Measurements from ENCODE around the gene RNF217.

RNF217 gene

DNA sequence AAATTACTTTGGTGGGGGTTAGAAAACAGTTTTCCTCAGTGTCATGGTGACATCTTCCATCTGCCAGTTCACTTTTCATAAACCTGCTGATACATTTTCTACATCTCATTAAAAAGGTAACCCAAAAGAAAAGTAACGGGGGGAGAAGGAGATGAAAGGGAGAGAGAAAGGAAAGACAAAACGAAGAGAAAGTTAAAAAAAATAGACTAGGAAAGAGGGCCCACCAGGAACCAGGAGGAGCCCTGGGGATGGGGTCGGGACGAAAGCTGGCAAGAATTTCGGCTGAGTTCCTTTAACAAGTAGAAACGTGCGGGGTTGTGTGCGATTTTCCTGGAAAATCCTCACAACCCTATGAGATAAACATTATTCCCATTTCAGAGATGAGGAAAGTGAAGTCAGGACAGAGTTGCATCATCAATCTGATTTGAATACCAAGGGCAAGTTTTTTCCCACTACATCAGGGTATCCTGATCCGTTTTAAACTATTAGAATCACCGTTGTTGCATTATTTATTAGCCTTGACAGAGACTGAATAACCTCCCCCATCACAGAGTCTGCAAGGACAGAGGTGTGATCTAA lies 137.9 kb downstream of the RNF217 start:
- H3K36me3 Mint-ChIP-seq, result no peaks in the 10 kb centered on the region
- peaks cover 21% of the 10 kb centered on the region for H3K4me1 Mint-ChIP-seq
- no peaks in the 10 kb centered on the region for H3K9me3 Mint-ChIP-seq
- H3K4me3 Mint-ChIP-seq, result peak overlapping the region; percentile 73
- no peak overlapping the region for H3K27ac Mint-ChIP-seq
- H3K27me3 Mint-ChIP-seq, result peaks cover 2% of the 10 kb centered on the region

GRCh38 chr6:125101128-125101527 lies 138.9 kb downstream of the RNF217 start:
- no peak overlapping the region for H3K27ac Mint-ChIP-seq
- H3K4me1 Mint-ChIP-seq, result peaks cover 21% of the 10 kb centered on the region

DNA sequence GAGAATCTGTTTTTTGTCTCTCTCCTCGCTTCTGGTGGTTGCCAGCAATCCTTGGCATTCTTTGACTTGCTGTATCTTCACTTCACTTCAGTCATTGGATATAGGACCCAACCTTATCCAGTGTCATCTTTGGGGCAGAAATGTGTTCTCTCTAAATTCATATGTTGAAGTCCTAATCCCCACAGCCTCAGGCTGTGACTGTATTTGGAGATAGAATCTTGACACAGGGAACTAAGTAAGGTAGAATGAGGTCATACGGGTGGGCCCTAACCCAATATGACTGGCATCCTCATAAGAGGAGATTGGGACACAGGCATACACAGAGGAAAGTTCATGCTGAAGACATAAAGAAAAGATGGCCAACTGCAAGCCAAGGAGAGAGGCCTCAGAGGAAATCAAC lies 139.4 kb downstream of the RNF217 start:
- no peaks in the 10 kb centered on the region for H3K36me3 Mint-ChIP-seq

More at GRCh38 chr6:125101128-125101527, 138.9 kb downstream of the RNF217 start:
- Mint-ChIP-seq H3K36me3 (no peaks in the 10 kb centered on the region), H3K9me3 (no peaks in the 10 kb centered on the region), H3K4me3 (no peak overlapping the region), H3K27me3 (no peaks in the 10 kb centered on the region)

GRCh38 chr6:125102411-125102810 lies 140.2 kb downstream of the RNF217 start:
- H3K27me3 Mint-ChIP-seq, result no peaks in the 10 kb centered on the region
- no peaks in the 10 kb centered on the region for H3K36me3 Mint-ChIP-seq
- H3K4me1 Mint-ChIP-seq, result peaks cover 21% of the 10 kb centered on the region
- H3K9me3 Mint-ChIP-seq, result no peaks in the 10 kb centered on the region
- H3K27ac Mint-ChIP-seq, result no peak overlapping the region
- no peak overlapping the region for H3K4me3 Mint-ChIP-seq

More for the DNA sequence above, 139.4 kb downstream of the RNF217 start:
- Mint-ChIP-seq H3K27me3 (no peaks in the 10 kb centered on the region), H3K4me1 (peaks cover 21% of the 10 kb centered on the region), H3K27ac (no peak overlapping the region), H3K9me3 (no peaks in the 10 kb centered on the region), H3K4me3 (no peak overlapping the region)

DNA sequence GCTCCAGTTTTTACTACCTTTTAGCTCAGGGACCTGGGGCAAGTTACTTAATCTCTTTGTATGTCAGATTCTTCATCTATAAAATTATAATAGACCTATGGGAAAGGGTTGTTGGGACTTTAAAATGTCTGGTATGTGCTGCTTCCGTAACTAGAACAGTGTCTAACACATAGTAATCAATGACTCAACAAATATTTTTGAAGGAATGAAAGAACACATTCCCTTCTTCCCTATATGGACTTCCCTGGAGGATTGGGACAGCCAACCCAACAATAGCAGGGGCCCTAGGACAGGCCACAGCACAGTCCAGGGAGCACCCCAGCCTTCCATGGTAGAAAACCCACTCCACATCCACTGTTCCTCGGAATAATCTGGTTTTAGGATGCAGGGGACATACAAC lies 140.7 kb downstream of the RNF217 start:
- peaks cover 21% of the 10 kb centered on the region for H3K4me1 Mint-ChIP-seq
- no peak overlapping the region for H3K4me3 Mint-ChIP-seq
- H3K36me3 Mint-ChIP-seq, result no peaks in the 10 kb centered on the region
- no peak overlapping the region for H3K27ac Mint-ChIP-seq
- no peaks in the 10 kb centered on the region for H3K9me3 Mint-ChIP-seq
- H3K27me3 Mint-ChIP-seq, result no peaks in the 10 kb centered on the region

GRCh38 chr6:125104425-125104824 lies 142.2 kb downstream of the RNF217 start:
- no peaks in the 10 kb centered on the region for H3K27me3 Mint-ChIP-seq
- H3K9me3 Mint-ChIP-seq, result peaks cover 10% of the 10 kb centered on the region
- H3K27ac Mint-ChIP-seq, result no peak overlapping the region
- no peak overlapping the region for H3K4me3 Mint-ChIP-seq
- peaks cover 14% of the 10 kb centered on the region for H3K4me1 Mint-ChIP-seq
- H3K36me3 Mint-ChIP-seq, result no peaks in the 10 kb centered on the region

GRCh38 chr6:125107048-125107447 lies 144.8 kb downstream of the RNF217 start:
- Mint-ChIP-seq H3K27me3 (no peaks in the 10 kb centered on the region), H3K4me1 (no peaks in the 10 kb centered on the region), H3K9me3 (peaks cover 32% of the 10 kb centered on the region), H3K27ac (no peak overlapping the region), H3K4me3 (no peak overlapping the region), H3K36me3 (peaks cover 10% of the 10 kb centered on the region)

GRCh38 chr6:125107896-125108295 lies 145.7 kb downstream of the RNF217 start:
- Mint-ChIP-seq H3K4me3 (no peak overlapping the region), H3K36me3 (peaks cover 10% of the 10 kb centered on the region), H3K27ac (no peak overlapping the region), H3K9me3 (peaks cover 32% of the 10 kb centered on the region), H3K27me3 (no peaks in the 10 kb centered on the region), H3K4me1 (no peaks in the 10 kb centered on the region)

DNA sequence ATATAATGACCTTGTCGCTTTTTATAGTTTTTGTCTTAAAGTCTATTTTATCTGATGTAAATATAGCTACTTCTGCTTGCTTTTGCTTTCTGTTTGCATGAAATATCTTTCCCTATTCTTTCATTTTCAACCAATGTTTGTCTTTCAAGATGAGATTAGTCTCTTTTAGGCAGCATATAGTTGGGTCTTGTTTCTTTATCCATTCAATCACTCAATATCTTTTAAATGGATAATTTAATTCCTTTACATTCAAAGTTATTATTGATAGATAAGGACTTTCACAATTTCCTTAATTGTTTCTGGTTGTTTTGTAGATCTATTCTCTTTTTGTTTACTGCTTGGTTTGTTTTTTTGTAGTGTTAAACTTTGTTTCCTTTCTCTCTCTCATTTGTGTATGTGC lies 147.8 kb downstream of the RNF217 start:
- Mint-ChIP-seq H3K4me3 (no peak overlapping the region), H3K4me1 (no peaks in the 10 kb centered on the region), H3K36me3 (peaks cover 10% of the 10 kb centered on the region), H3K9me3 (peaks cover 32% of the 10 kb centered on the region), H3K27me3 (no peaks in the 10 kb centered on the region), H3K27ac (no peak overlapping the region)

DNA sequence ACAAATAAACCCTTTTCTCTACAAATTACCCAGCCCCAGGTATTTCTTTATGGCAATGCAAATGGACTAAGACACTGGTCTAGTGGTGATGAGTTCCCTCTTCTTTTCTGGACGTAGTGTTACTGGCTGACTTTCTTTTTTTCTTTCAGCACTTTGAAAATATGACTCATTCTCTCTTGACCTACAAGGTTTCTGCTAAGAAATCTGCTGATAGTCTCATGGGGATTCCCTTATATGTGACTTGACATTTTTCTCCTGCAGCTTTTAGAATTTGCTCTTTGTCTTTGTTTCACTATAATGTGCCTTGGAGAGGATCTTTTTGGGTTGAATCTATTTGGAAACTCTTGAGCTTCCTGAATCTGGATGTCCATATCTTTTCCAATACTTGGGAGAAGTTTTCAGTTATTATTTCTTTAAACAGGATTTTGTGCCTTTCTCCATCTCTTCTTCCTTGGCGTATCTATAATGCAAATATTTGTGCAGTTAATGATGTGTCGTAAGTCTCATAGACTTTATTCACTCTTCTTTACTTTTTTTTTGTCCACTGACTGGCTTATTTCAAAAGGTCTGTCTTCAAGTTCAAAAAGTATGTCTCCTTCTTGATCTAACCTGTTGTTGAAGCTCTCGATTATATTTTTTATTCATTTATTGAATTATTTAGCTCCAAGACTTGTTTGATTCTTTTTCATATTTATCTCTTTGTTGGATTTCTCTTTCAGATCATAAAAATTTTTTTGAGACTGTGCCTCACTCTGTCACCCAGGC lies 149.2 kb downstream of the RNF217 start:
- H3K27me3 Mint-ChIP-seq, result no peaks in the 10 kb centered on the region
- no peak overlapping the region for H3K4me3 Mint-ChIP-seq
- H3K4me1 Mint-ChIP-seq, result no peaks in the 10 kb centered on the region
- no peak overlapping the region for H3K27ac Mint-ChIP-seq
- H3K9me3 Mint-ChIP-seq, result peaks cover 32% of the 10 kb centered on the region
- peaks cover 10% of the 10 kb centered on the region for H3K36me3 Mint-ChIP-seq

GRCh38 chr6:125112934-125113333 lies 150.7 kb downstream of the RNF217 start:
- Mint-ChIP-seq H3K27me3 (no peaks in the 10 kb centered on the region), H3K27ac (no peak overlapping the region), H3K4me1 (no peaks in the 10 kb centered on the region), H3K36me3 (peaks cover 10% of the 10 kb centered on the region), H3K9me3 (peaks cover 32% of the 10 kb centered on the region), H3K4me3 (no peak overlapping the region)

DNA sequence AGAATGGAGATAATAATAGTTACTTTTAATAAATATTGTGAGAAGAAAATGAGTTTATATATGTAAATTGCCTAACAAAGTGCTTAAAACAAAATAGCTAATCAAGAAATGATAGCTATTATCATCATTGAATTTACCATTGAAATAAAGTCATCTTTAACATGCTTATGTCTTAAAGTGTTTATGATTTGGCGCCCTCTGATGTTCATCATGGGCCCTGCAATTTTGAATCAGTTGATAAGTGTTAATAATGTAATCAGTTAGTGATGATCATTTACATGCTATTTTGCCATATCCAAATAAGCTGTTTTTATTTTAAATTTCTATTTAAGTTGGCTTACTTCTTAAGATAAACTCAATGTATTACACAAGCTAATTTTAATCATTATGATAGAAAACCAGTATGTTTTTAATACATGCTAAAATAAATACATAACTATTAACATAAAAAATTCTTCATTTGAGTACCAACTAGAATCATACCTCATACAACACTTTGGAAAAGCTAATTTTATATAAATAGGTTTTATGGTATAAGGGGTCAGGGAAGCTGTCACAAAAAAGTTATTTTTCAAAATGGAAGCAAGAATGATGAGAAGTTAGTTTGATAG lies 152.1 kb downstream of the RNF217 start:
- Mint-ChIP-seq H3K27me3 (no peaks in the 10 kb centered on the region), H3K36me3 (peaks cover 10% of the 10 kb centered on the region), H3K4me1 (no peaks in the 10 kb centered on the region), H3K4me3 (no peak overlapping the region), H3K27ac (no peak overlapping the region), H3K9me3 (peaks cover 22% of the 10 kb centered on the region)

- H3K4me3 Mint-ChIP-seq, result no peak overlapping the region
- no peaks in the 10 kb centered on the region for H3K27me3 Mint-ChIP-seq
- H3K4me1 Mint-ChIP-seq, result no peaks in the 10 kb centered on the region
- peaks cover 6% of the 10 kb centered on the region for H3K36me3 Mint-ChIP-seq
- peaks cover 5% of the 10 kb centered on the region for H3K9me3 Mint-ChIP-seq
- H3K27ac Mint-ChIP-seq, result no peak overlapping the region
Observed at GRCh38 chr6:125116170-125116569, 153.9 kb downstream of the RNF217 start.

DNA sequence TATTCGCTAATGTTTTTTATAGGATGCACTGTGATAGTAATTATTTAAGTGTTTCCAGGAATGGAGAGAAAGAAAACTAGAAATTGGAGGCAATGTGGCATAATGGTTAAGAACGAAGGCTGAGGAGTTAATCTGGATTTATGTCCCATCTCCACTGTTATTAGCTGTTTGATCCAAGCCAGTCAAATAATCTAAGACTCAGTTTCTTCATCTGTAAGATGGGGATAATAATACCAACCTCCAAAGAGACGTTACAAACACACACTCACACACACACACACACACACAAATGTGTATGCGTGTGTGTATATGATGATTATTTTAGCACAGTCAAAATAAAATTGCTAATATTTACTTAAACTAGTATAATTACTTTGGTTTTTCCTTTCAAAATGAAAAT lies 154.5 kb downstream of the RNF217 start:
- Mint-ChIP-seq H3K4me1 (no peaks in the 10 kb centered on the region), H3K27ac (no peak overlapping the region), H3K9me3 (no peaks in the 10 kb centered on the region), H3K27me3 (peaks cover 2% of the 10 kb centered on the region), H3K4me3 (no peak overlapping the region), H3K36me3 (peaks cover under 1% of the 10 kb centered on the region)

DNA sequence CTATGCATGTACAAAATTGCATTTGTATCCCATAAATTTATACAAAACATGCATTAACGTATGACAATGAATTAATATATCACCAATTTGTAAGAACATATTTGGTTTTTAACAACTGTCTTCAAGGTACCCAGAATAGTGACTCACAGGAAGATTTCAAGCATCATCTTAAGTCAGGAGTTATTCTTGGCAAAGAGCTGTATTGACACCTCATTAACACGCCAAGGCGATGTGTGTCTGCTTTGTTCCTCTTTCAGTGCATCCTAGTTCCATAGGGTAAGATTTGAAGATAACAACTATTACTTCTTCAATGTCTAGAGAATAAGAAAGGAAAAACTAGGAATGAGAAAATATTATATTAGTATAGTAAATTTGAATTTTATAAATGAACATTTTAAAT lies 155.6 kb downstream of the RNF217 start:
- Mint-ChIP-seq H3K27ac (no peak overlapping the region), H3K27me3 (peaks cover 2% of the 10 kb centered on the region), H3K9me3 (no peaks in the 10 kb centered on the region), H3K36me3 (no peaks in the 10 kb centered on the region), H3K4me3 (no peak overlapping the region), H3K4me1 (no peaks in the 10 kb centered on the region)

GRCh38 chr6:125120054-125120590 lies 157.9 kb downstream of the RNF217 start:
- Mint-ChIP-seq H3K4me3 (no peak overlapping the region), H3K9me3 (no peaks in the 10 kb centered on the region), H3K36me3 (no peaks in the 10 kb centered on the region), H3K4me1 (no peaks in the 10 kb centered on the region), H3K27ac (no peak overlapping the region), H3K27me3 (peaks cover 4% of the 10 kb centered on the region)
